Measurements from ENCODE around the gene MGA.

Gene MGA

GRCh38 chr15:41798607-41799487 lies 138.6 kb downstream of the MGA start:
- no peak overlapping the region for H2AFZ ChIP-seq (ENCODE audit: low read depth, low read length)
- no peaks in the 10 kb centered on the region for H3K27me3 ChIP-seq (ENCODE audit: insufficient read depth, low read length)
- no peak overlapping the region for H3K4me3 ChIP-seq (ENCODE audit: low read length)
- peaks cover 2% of the 10 kb centered on the region for H3K9me3 ChIP-seq (ENCODE audit: low read length)
- H3K36me3 ChIP-seq (ENCODE audit: insufficient read depth, low read length) = peaks cover 6% of the 10 kb centered on the region
- no peaks in the 10 kb centered on the region for H3K4me1 ChIP-seq (ENCODE audit: insufficient read depth, low read length)

GRCh38 chr15:41799488-41799805 lies 139.2 kb downstream of the MGA start:
- Histone ChIP-seq H2AFZ (ENCODE audit: low read depth, low read length) (no peak overlapping the region), H3K4me1 (ENCODE audit: insufficient read depth, low read length) (no peaks in the 10 kb centered on the region), H3K36me3 (ENCODE audit: insufficient read depth, low read length) (peaks cover 6% of the 10 kb centered on the region), H3K9me3 (ENCODE audit: low read length) (peaks cover 2% of the 10 kb centered on the region), H3K27me3 (ENCODE audit: insufficient read depth, low read length) (no peaks in the 10 kb centered on the region), H3K4me3 (ENCODE audit: low read length) (no peak overlapping the region)

GRCh38 chr15:41801185-41801584 lies 141.0 kb downstream of the MGA start:
- H3K36me3 ChIP-seq (ENCODE audit: insufficient read depth, low read length) = peaks cover 6% of the 10 kb centered on the region
- H2AFZ ChIP-seq (ENCODE audit: low read depth, low read length) = no peak overlapping the region
- no peaks in the 10 kb centered on the region for H3K4me1 ChIP-seq (ENCODE audit: insufficient read depth, low read length)
- no peaks in the 10 kb centered on the region for H3K27me3 ChIP-seq (ENCODE audit: insufficient read depth, low read length)
- peaks cover 2% of the 10 kb centered on the region for H3K9me3 ChIP-seq (ENCODE audit: low read length)
- no peak overlapping the region for H3K4me3 ChIP-seq (ENCODE audit: low read length)

- H3K36me3 ChIP-seq (ENCODE audit: insufficient read depth, low read length) = peaks cover 6% of the 10 kb centered on the region
- H3K4me3 ChIP-seq (ENCODE audit: low read length) = no peak overlapping the region
- H3K27me3 ChIP-seq (ENCODE audit: insufficient read depth, low read length) = no peaks in the 10 kb centered on the region
- no peak overlapping the region for H2AFZ ChIP-seq (ENCODE audit: low read depth, low read length)
- no peaks in the 10 kb centered on the region for H3K4me1 ChIP-seq (ENCODE audit: insufficient read depth, low read length)
- peaks cover 2% of the 10 kb centered on the region for H3K9me3 ChIP-seq (ENCODE audit: low read length)
Observed at GRCh38 chr15:41801850-41802455, 141.7 kb downstream of the MGA start.

- Histone ChIP-seq H2AFZ (ENCODE audit: low read depth, low read length) (no peak overlapping the region), H3K9me3 (ENCODE audit: low read length) (peaks cover 2% of the 10 kb centered on the region), H3K36me3 (ENCODE audit: insufficient read depth, low read length) (peaks cover 6% of the 10 kb centered on the region), H3K4me3 (ENCODE audit: low read length) (no peak overlapping the region), H3K4me1 (ENCODE audit: insufficient read depth, low read length) (no peaks in the 10 kb centered on the region), H3K27me3 (ENCODE audit: insufficient read depth, low read length) (no peaks in the 10 kb centered on the region)
Observed at GRCh38 chr15:41804361-41804760, 144.2 kb downstream of the MGA start.

- Histone ChIP-seq H3K4me1 (ENCODE audit: insufficient read depth, low read length) (no peaks in the 10 kb centered on the region), H3K36me3 (ENCODE audit: insufficient read depth, low read length) (peaks cover 4% of the 10 kb centered on the region), H3K9me3 (ENCODE audit: low read length) (peaks cover 2% of the 10 kb centered on the region), H2AFZ (ENCODE audit: low read depth, low read length) (no peak overlapping the region), H3K4me3 (ENCODE audit: low read length) (no peak overlapping the region), H3K27me3 (ENCODE audit: insufficient read depth, low read length) (no peaks in the 10 kb centered on the region)
Observed at GRCh38 chr15:41804916-41805666, 144.9 kb downstream of the MGA start.

- Histone ChIP-seq H2AFZ (ENCODE audit: low read depth, low read length) (no peak overlapping the region), H3K27me3 (ENCODE audit: insufficient read depth, low read length) (no peaks in the 10 kb centered on the region), H3K9me3 (ENCODE audit: low read length) (peaks cover under 1% of the 10 kb centered on the region), H3K36me3 (ENCODE audit: insufficient read depth, low read length) (peaks cover 2% of the 10 kb centered on the region), H3K4me1 (ENCODE audit: insufficient read depth, low read length) (no peaks in the 10 kb centered on the region), H3K4me3 (ENCODE audit: low read length) (no peak overlapping the region)
Observed at GRCh38 chr15:41805711-41806110, 145.5 kb downstream of the MGA start.

- Histone ChIP-seq H2AFZ (ENCODE audit: low read depth, low read length) (no peak overlapping the region), H3K4me1 (ENCODE audit: insufficient read depth, low read length) (no peaks in the 10 kb centered on the region), H3K27me3 (ENCODE audit: insufficient read depth, low read length) (no peaks in the 10 kb centered on the region), H3K4me3 (ENCODE audit: low read length) (no peak overlapping the region), H3K36me3 (ENCODE audit: insufficient read depth, low read length) (no peaks in the 10 kb centered on the region), H3K9me3 (ENCODE audit: low read length) (no peaks in the 10 kb centered on the region)
Observed at GRCh38 chr15:41806291-41807181, 146.3 kb downstream of the MGA start.

GRCh38 chr15:41809121-41809520 lies 148.9 kb downstream of the MGA start:
- H3K36me3 ChIP-seq (ENCODE audit: insufficient read depth, low read length) = peaks cover 6% of the 10 kb centered on the region
- no peaks in the 10 kb centered on the region for H3K9me3 ChIP-seq (ENCODE audit: low read length)
- no peak overlapping the region for H3K4me3 ChIP-seq (ENCODE audit: low read length)
- no peaks in the 10 kb centered on the region for H3K4me1 ChIP-seq (ENCODE audit: insufficient read depth, low read length)
- no peak overlapping the region for H2AFZ ChIP-seq (ENCODE audit: low read depth, low read length)
- H3K27me3 ChIP-seq (ENCODE audit: insufficient read depth, low read length) = no peaks in the 10 kb centered on the region

- Histone ChIP-seq H3K36me3 (ENCODE audit: insufficient read depth, low read length) (peaks cover 9% of the 10 kb centered on the region), H3K27me3 (ENCODE audit: insufficient read depth, low read length) (no peaks in the 10 kb centered on the region), H2AFZ (ENCODE audit: low read depth, low read length) (no peak overlapping the region), H3K4me3 (ENCODE audit: low read length) (no peak overlapping the region), H3K4me1 (ENCODE audit: insufficient read depth, low read length) (no peaks in the 10 kb centered on the region), H3K9me3 (ENCODE audit: low read length) (no peaks in the 10 kb centered on the region)
Observed at GRCh38 chr15:41809526-41810220, 149.5 kb downstream of the MGA start.

GRCh38 chr15:41810651-41811431 lies 150.6 kb downstream of the MGA start:
- H3K4me1 ChIP-seq (ENCODE audit: insufficient read depth, low read length) = no peaks in the 10 kb centered on the region
- H3K4me3 ChIP-seq (ENCODE audit: low read length) = no peak overlapping the region
- no peaks in the 10 kb centered on the region for H3K27me3 ChIP-seq (ENCODE audit: insufficient read depth, low read length)
- no peak overlapping the region for H2AFZ ChIP-seq (ENCODE audit: low read depth, low read length)
- H3K36me3 ChIP-seq (ENCODE audit: insufficient read depth, low read length) = peaks cover 17% of the 10 kb centered on the region
- no peaks in the 10 kb centered on the region for H3K9me3 ChIP-seq (ENCODE audit: low read length)

All from neuron (in vitro differentiated cells).